SH-SY5Y (cell line): ENCODE measurements around the gene CSK.

Experiments used
- GATA2 ChIP-seq: IDR thresholded peaks from 2 replicates; pipeline ENCODE4 v1.6.1; 2011; ENCODE audit warnings: mild to moderate bottlenecking, low read depth, low read length
- GATA3 ChIP-seq: IDR thresholded peaks from 2 replicates; pipeline ENCODE4 v1.6.1; 2011; ENCODE audit warnings: low read depth, mild to moderate bottlenecking, low read length, moderate library complexity

DNA sequence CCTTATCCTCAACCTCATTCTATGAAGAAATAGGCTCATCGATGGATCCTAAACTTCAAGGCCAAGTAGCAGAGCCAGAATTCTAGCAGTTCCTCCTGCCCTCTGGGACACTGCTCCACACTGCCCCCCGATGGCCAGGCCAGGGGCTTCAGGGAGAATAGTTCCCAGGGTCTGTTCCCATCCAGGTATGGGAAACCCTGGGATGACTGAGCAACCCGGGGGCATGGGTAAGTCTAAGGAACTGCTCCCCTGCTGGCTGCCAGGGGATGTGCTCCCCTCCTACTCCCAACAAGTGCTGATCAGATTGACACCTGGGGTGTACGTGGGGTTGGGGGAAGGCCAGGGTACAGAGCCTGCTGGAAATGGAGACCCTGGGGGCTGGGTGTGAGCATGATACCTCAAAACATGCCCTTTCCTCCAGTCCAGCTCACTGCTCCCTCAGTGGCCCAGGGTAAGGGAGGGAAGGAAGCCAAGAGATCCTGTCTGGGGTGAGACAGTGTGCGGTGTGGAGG lies 53.5 kb downstream of the CSK start:
- no peak for TF ChIP-seq GATA2
- TF ChIP-seq GATA3 = no peak
